GM18526 (cell line): ENCODE results near the gene CA6.

ENCODE experiments used
- POLR2A ChIP-seq: IDR thresholded peaks from 3 replicates; pipeline ENCODE4 v1.6.1; 2011; ENCODE audit not compliant: insufficient read length; ENCODE audit errors: extremely low read depth

Gene CA6

GRCh38 chr1:8945568-8945967 lies at the start of gene CA6:
Gene CA6, plus strand, starts transcription at chr1:8945868. Its CDS starts 19 bp downstream, at chr1:8945887.
- TF ChIP-seq POLR2A = no peak

GRCh38 chr1:8899046-8899445 lies 46.6 kb upstream of the CA6 start:
- TF ChIP-seq POLR2A = no peak

- no peak for TF ChIP-seq POLR2A
Measured at GRCh38 chr1:8902765-8903164, 42.9 kb upstream of the CA6 start.

- no peak for TF ChIP-seq POLR2A
Measured at GRCh38 chr1:8903410-8903809, 42.3 kb upstream of the CA6 start.

GRCh38 chr1:8903908-8904650 lies 41.6 kb upstream of the CA6 start:
- no peak for TF ChIP-seq POLR2A

- TF ChIP-seq POLR2A = no peak
Measured at GRCh38 chr1:8905582-8906191, 40.0 kb upstream of the CA6 start.

GRCh38 chr1:8908388-8909151 lies 37.1 kb upstream of the CA6 start:
- no peak for TF ChIP-seq POLR2A

- no peak for TF ChIP-seq POLR2A
Measured at GRCh38 chr1:8910331-8910730, 35.3 kb upstream of the CA6 start.

GRCh38 chr1:8910914-8911313 lies 34.8 kb upstream of the CA6 start:
- TF ChIP-seq POLR2A = no peak

- TF ChIP-seq POLR2A = no peak
Measured at GRCh38 chr1:8911416-8912309, 34.0 kb upstream of the CA6 start.

GRCh38 chr1:8913457-8913856 lies 32.2 kb upstream of the CA6 start:
- TF ChIP-seq POLR2A = no peak

GRCh38 chr1:8914466-8914865 lies 31.2 kb upstream of the CA6 start:
- TF ChIP-seq POLR2A = no peak

GRCh38 chr1:8915446-8915845 lies 30.2 kb upstream of the CA6 start:
- no peak for TF ChIP-seq POLR2A

- no peak for TF ChIP-seq POLR2A
Measured at GRCh38 chr1:8922962-8923361, 22.7 kb upstream of the CA6 start.

GRCh38 chr1:8925406-8925805 lies 20.3 kb upstream of the CA6 start:
- TF ChIP-seq POLR2A = no peak
